Brain microvascular endothelial cell (primary cell): ENCODE results near the gene SASH1.

Source experiments
- DNase-seq: peaks from one replicate; pipeline ENCODE4 v3.0.0-alpha.2; 2020
- H3K27ac ChIP-seq: fragments of 250-450 bp; sonication (Bioruptor Pico); 2 replicates; pipeline ENCODE4 v1.5.1; 2020; ENCODE audit warnings: mild to moderate bottlenecking, moderate library complexity
- H3K27me3 ChIP-seq: fragments of 250-450 bp; sonication (Bioruptor Pico); replicated peaks from 2 replicates; pipeline ENCODE4 v1.5.1; 2020; ENCODE audit warnings: mild to moderate bottlenecking
- H3K36me3 ChIP-seq: fragments of 250-450 bp; sonication (Bioruptor Pico); replicated peaks from 2 replicates; pipeline ENCODE4 v1.5.1; 2020; ENCODE audit warnings: mild to moderate bottlenecking
- H3K4me3 ChIP-seq: 2 replicates; pipeline ENCODE4 v1.5.1; 2011; ENCODE audit warnings: low read depth, mild to moderate bottlenecking, control low read depth, low read length, moderate library complexity
- CTCF ChIP-seq: IDR thresholded peaks from 2 replicates; pipeline ENCODE4 v1.5.1; 2011; ENCODE audit warnings: low read depth, mild to moderate bottlenecking, moderate library complexity, low read length, control low read depth, inconsistent platforms; ENCODE audit errors: missing control alignments
- in situ Hi-C: cut with HindIII; loops from 2 replicates; pipeline ENCODE4 v1.10.0; 2017; ENCODE audit warnings: low sequenced_read_pairs, low pct_ligation_motif_present

SASH1 gene

GRCh38 chr6:148503703-148504102 is 161.1 kb downstream of the SASH1 start:
- Histone ChIP-seq H3K4me3 (no peak overlapping the region), H3K27me3 (no peaks in the 10 kb centered on the region), H3K27ac (no peak overlapping the region), H3K36me3 (no peaks in the 10 kb centered on the region)
- TF ChIP-seq CTCF, result no peak
- in situ Hi-C loops, result no loop called here
- DNase-seq, result no peak

GRCh38 chr6:148507774-148508173 is 165.1 kb downstream of the SASH1 start:
- DNase-seq, result no peak

GRCh38 chr6:148508401-148509041 is 165.9 kb downstream of the SASH1 start:
- Histone ChIP-seq H3K36me3 (no peaks in the 10 kb centered on the region), H3K27me3 (no peaks in the 10 kb centered on the region), H3K4me3 (peak overlapping the region; percentile 57), H3K27ac (peak overlapping the region; percentile 84)
- peak; percentile 31 for TF ChIP-seq CTCF
- DNase-seq, result no peak
- in situ Hi-C loops, result no loop called here

More at GRCh38 chr6:148507774-148508173, 165.1 kb downstream of the SASH1 start:
- Histone ChIP-seq H3K27me3 (no peaks in the 10 kb centered on the region), H3K27ac (peak overlapping the region; percentile 84), H3K36me3 (no peaks in the 10 kb centered on the region), H3K4me3 (no peak overlapping the region)
- no peak for TF ChIP-seq CTCF
- in situ Hi-C loops, result no loop called here

- in situ Hi-C loops, result no loop called here
- no peak for TF ChIP-seq CTCF
- DNase-seq, result no peak
- Histone ChIP-seq H3K27me3 (no peaks in the 10 kb centered on the region), H3K4me3 (peak overlapping the region; percentile 57), H3K27ac (peak overlapping the region; percentile 84), H3K36me3 (no peaks in the 10 kb centered on the region)
Observed at GRCh38 chr6:148509119-148509799, 166.6 kb downstream of the SASH1 start.

- in situ Hi-C loops, result no loop called here
- no peak for TF ChIP-seq CTCF
- Histone ChIP-seq H3K4me3 (peak overlapping the region; percentile 57), H3K27me3 (no peaks in the 10 kb centered on the region), H3K36me3 (no peaks in the 10 kb centered on the region), H3K27ac (peak overlapping the region; percentile 84)
- DNase-seq, result peak; percentile 89
Observed at GRCh38 chr6:148509800-148510581, 167.4 kb downstream of the SASH1 start.
